Smooth muscle cell (in vitro differentiated cells): ENCODE results near the gene TAS1R3. TPM values are rescaled to one million over a fixed set of nuclear protein-coding genes. Genes with fewer than 3 reads are reported as not detected.

ENCODE experiments used
- DNase-seq: peaks from one replicate; lab custom pipeline; 2025; ENCODE audit not compliant: unreplicated experiment; lab: John Stamatoyannopoulos, UW
- H2AFZ ChIP-seq: fragments of 200-600 bp; sonication (generic); 2 replicates; pipeline ENCODE4 v1.6.0; 2016; ENCODE audit warnings: antibody characterized with exemption, low read depth, mild to moderate bottlenecking
- H3F3A ChIP-seq: fragments of 200-600 bp; sonication (generic); 2 replicates; pipeline ENCODE4 v1.6.0; 2017; ENCODE audit warnings: antibody characterized with exemption, low read depth
- H3K27ac ChIP-seq: fragments of 200-600 bp; sonication (generic); 2 replicates; pipeline ENCODE4 v1.5.1; 2016; ENCODE audit warnings: low read depth, mild to moderate bottlenecking
- H3K27me3 ChIP-seq: fragments of 200-600 bp; sonication (generic); 2 replicates; pipeline ENCODE4 v1.6.1; 2016; ENCODE audit warnings: low read depth, mild to moderate bottlenecking
- H3K36me3 ChIP-seq: fragments of 200-600 bp; sonication (generic); 2 replicates; pipeline ENCODE4 v1.5.1; 2016; ENCODE audit warnings: low read depth
- H3K4me1 ChIP-seq: fragments of 200-600 bp; sonication (generic); 2 replicates; pipeline ENCODE4 v1.5.1; 2016; ENCODE audit warnings: low read depth
- H3K4me2 ChIP-seq: fragments of 200-600 bp; sonication (generic); 2 replicates; pipeline ENCODE4 v1.6.0; 2016; ENCODE audit warnings: mild to moderate bottlenecking
- H3K4me3 ChIP-seq: fragments of 200-600 bp; sonication (generic); 2 replicates; pipeline ENCODE4 v1.5.1; 2016; ENCODE audit warnings: mild to moderate bottlenecking
- H3K79me2 ChIP-seq: fragments of 200-600 bp; sonication (generic); 2 replicates; pipeline ENCODE4 v1.6.0; 2016; ENCODE audit warnings: low read depth, mild to moderate bottlenecking
- H3K9ac ChIP-seq: fragments of 200-600 bp; sonication (generic); 2 replicates; pipeline ENCODE4 v1.6.0; 2016; ENCODE audit warnings: low read depth
- H3K9me3 ChIP-seq: fragments of 200-600 bp; sonication (generic); replicated peaks from 2 replicates; pipeline ENCODE4 v1.5.1; 2016; ENCODE audit warnings: low read depth
- H4K20me1 ChIP-seq: fragments of 200-600 bp; sonication (generic); 2 replicates; pipeline ENCODE4 v1.6.0; 2016; ENCODE audit warnings: low read depth
- CTCF ChIP-seq: fragments of 200-600 bp; sonication (generic); IDR thresholded peaks from 2 replicates; pipeline ENCODE4 v1.5.1; 2017; ENCODE audit warnings: borderline replicate concordance, mild to moderate bottlenecking, antibody characterized with exemption; ENCODE audit not compliant: insufficient read depth, poor library complexity, severe bottlenecking
- WGBS: methylation state at CpG from one replicate; pipeline ENCODE4 v1.1.7; 2016; ENCODE audit warnings: low lambda C conversion rate; 5-methylcytosine and 5-hydroxymethylcytosine counted together
- polyA plus RNA-seq: library from polyadenylated mRNA; unstranded; fragments of >200 nt; fragmentation: Nextera tagmentation; extraction: Ambion mirVana; gene quantifications from 2 replicates; pipeline ENCODE4 v1.2.1, GENCODE V29; 2016
- total RNA-seq: library from RNA; depleted of rRNA; stranded (reverse); fragments of >200 nt; gene quantifications from 2 replicates; pipeline ENCODE4 v1.2.3, GENCODE V29; 2014

The TAS1R3 gene
- total and polyA plus RNA-seq, 2 experiments from 2014 or later, result 0.18 to 0.39 TPM

- H3K4me3 ChIP-seq, result no peak overlapping the region
- peaks cover 57% of the 10 kb centered on the region for H3K79me2 ChIP-seq
- no peaks in the 10 kb centered on the region for H3F3A ChIP-seq
- H3K27me3 ChIP-seq, result no peaks in the 10 kb centered on the region
- no peaks in the 10 kb centered on the region for H3K9me3 ChIP-seq
- H2AFZ ChIP-seq, result no peak overlapping the region
- peaks cover 12% of the 10 kb centered on the region for H3K4me1 ChIP-seq
- H3K4me2 ChIP-seq, result no peak overlapping the region
- peak overlapping the region; percentile 43 for H3K9ac ChIP-seq
- peaks cover 83% of the 10 kb centered on the region for H4K20me1 ChIP-seq
- WGBS, result 91% methylated on average over 24 of the region's 24 CpGs
- DNase-seq, result no peak
- no peaks in the 10 kb centered on the region for H3K36me3 ChIP-seq
- H3K27ac ChIP-seq, result peak overlapping the region; percentile 77
- no peak for TF ChIP-seq CTCF
Observed at GRCh38 chr1:1343811-1344421, 12.8 kb downstream of the TAS1R3 start.

GRCh38 chr1:1344655-1345361, 13.7 kb downstream of the TAS1R3 start:
- no peak for DNase-seq
- WGBS, result 63% methylated on average over 9 of the region's 15 CpGs
- TF ChIP-seq CTCF, result peak; percentile 50
- H3K9ac ChIP-seq, result peak overlapping the region; percentile 47
- H3K27ac ChIP-seq, result peak overlapping the region; percentile 77
- peaks cover 57% of the 10 kb centered on the region for H3K79me2 ChIP-seq
- H3K4me1 ChIP-seq, result peaks cover 12% of the 10 kb centered on the region
- H3K9me3 ChIP-seq, result no peaks in the 10 kb centered on the region
- no peak overlapping the region for H3K4me3 ChIP-seq
- no peaks in the 10 kb centered on the region for H3F3A ChIP-seq
- H3K36me3 ChIP-seq, result no peaks in the 10 kb centered on the region
- H3K27me3 ChIP-seq, result no peaks in the 10 kb centered on the region
- no peak overlapping the region for H3K4me2 ChIP-seq
- H2AFZ ChIP-seq, result no peak overlapping the region
- peaks cover 83% of the 10 kb centered on the region for H4K20me1 ChIP-seq

- H2AFZ ChIP-seq, result no peak overlapping the region
- no peak overlapping the region for H3K4me3 ChIP-seq
- H3F3A ChIP-seq, result no peaks in the 10 kb centered on the region
- WGBS, result 95% methylated on average over 10 of the region's 16 CpGs
- peaks cover 12% of the 10 kb centered on the region for H3K4me1 ChIP-seq
- no peak for DNase-seq
- H3K27me3 ChIP-seq, result no peaks in the 10 kb centered on the region
- peaks cover 80% of the 10 kb centered on the region for H4K20me1 ChIP-seq
- peak overlapping the region; percentile 77 for H3K27ac ChIP-seq
- H3K4me2 ChIP-seq, result no peak overlapping the region
- H3K9me3 ChIP-seq, result no peaks in the 10 kb centered on the region
- H3K79me2 ChIP-seq, result peaks cover 57% of the 10 kb centered on the region
- no peak for TF ChIP-seq CTCF
- H3K36me3 ChIP-seq, result no peaks in the 10 kb centered on the region
- peak overlapping the region; percentile 47 for H3K9ac ChIP-seq
Observed at GRCh38 chr1:1345384-1345783, 14.3 kb downstream of the TAS1R3 start.
